ENCODE results near the gene ID2. TPM values are rescaled to one million over a fixed set of nuclear protein-coding genes. Genes with fewer than 3 reads are reported as not detected.

Gene ID2
- total and polyA plus RNA-seq, 2 of the 13 experiments (the other 11 are each of a cell fraction or from before 2014, with no cell fraction given), result 214 to 719 TPM

DNA sequence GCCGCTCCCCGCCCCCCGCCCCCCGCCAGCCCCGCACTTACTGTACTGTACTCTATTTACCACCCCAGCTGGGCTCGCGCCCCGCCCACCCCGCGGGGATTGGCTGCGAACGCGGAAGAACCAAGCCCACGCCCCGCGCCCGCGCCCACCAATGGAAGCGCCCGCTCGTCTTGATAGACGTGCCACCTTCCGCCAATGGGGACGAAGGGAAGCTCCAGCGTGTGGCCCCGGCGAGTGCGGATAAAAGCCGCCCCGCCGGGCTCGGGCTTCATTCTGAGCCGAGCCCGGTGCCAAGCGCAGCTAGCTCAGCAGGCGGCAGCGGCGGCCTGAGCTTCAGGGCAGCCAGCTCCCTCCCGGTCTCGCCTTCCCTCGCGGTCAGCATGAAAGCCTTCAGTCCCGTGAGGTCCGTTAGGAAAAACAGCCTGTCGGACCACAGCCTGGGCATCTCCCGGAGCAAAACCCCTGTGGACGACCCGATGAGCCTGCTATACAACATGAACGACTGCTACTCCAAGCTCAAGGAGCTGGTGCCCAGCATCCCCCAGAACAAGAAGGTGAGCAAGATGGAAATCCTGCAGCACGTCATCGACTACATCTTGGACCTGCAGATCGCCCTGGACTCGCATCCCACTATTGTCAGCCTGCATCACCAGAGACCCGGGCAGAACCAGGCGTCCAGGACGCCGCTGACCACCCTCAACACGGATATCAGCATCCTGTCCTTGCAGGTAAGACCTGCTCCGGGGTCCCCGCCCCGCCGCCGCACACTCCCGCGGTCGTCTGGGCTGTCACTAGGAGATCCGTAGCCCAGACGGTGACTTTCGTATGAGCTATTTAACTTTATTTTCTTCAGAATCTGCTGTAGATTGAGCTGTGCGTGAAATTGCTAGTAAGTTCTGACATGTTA, at the start of gene ID2 (continued):
- TF ChIP-seq, protein P1, sequence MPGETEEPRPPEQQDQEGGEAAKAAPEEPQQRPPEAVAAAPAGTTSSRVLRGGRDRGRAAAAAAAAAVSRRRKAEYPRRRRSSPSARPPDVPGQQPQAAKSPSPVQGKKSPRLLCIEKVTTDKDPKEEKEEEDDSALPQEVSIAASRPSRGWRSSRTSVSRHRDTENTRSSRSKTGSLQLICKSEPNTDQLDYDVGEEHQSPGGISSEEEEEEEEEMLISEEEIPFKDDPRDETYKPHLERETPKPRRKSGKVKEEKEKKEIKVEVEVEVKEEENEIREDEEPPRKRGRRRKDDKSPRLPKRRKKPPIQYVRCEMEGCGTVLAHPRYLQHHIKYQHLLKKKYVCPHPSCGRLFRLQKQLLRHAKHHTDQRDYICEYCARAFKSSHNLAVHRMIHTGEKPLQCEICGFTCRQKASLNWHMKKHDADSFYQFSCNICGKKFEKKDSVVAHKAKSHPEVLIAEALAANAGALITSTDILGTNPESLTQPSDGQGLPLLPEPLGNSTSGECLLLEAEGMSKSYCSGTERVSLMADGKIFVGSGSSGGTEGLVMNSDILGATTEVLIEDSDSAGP (CRISPR knock-in tag; IDR thresholded peaks at IDR 0.05; ENCODE audit: borderline replicate concordance), result peak; percentile 93
- TF ChIP-seq, protein P2, sequence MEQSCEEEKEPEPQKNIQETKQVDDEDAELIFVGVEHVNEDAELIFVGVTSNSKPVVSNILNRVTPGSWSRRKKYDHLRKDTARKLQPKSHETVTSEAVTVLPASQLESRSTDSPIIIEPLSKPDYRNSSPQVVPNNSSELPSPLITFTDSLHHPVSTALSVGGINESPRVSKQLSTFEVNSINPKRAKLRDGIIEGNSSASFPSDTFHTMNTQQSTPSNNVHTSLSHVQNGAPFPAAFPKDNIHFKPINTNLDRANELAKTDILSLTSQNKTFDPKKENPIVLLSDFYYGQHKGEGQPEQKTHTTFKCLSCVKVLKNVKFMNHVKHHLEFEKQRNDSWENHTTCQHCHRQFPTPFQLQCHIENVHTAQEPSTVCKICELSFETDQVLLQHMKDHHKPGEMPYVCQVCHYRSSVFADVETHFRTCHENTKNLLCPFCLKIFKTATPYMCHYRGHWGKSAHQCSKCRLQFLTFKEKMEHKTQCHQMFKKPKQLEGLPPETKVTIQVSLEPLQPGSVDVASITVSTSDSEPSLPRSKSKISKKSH (CRISPR knock-in tag; IDR thresholded peaks at IDR 0.05; ENCODE audit: borderline replicate concordance), result peak; percentile 96
- TF ChIP-seq USF2 (IDR thresholded peaks at IDR 0.05; ENCODE audit: low read depth, low read length) (no peak), USF2 (CRISPR knock-in tag; IDR thresholded peaks at IDR 0.05; ENCODE audit: borderline replicate concordance) (no peak), HOXA7 (CRISPR knock-in tag; IDR thresholded peaks at IDR 0.05) (0 out of 2 replicates have a peak, but pooled peaks have one; percentile 76), ZNF20 (CRISPR knock-in tag; IDR thresholded peaks at IDR 0.05) (peak; percentile 65; the same call in 1 of the 2 replicates), SIN3B (IDR thresholded peaks at IDR 0.05; ENCODE audit: low read length) (peak; percentile 73), MYC (CRISPR knock-in tag; IDR thresholded peaks at IDR 0.05; ENCODE audit: borderline replicate concordance) (peak; percentile 81), ZNF331 (CRISPR knock-in tag; IDR thresholded peaks at IDR 0.05) (peak; percentile 95), ZNF33A (CRISPR knock-in tag; IDR thresholded peaks at IDR 0.05; ENCODE audit: borderline replicate concordance) (peak; percentile 89; the same call in 1 of the 2 replicates), MAFF (IDR thresholded peaks at IDR 0.05; ENCODE audit: low read depth, low read length) (peak; percentile 18; the same call in 1 of the 2 replicates), RAD21 (CRISPR knock-in tag; IDR thresholded peaks at IDR 0.05) (peak; percentile 94), HNRNPLL (IDR thresholded peaks at IDR 0.05; ENCODE audit: low read depth, low read length, poor library complexity, severe bottlenecking) (peak; percentile 75), POGZ (CRISPR knock-in tag; IDR thresholded peaks at IDR 0.05) (peak; percentile 73), ATF7-NPFF (CRISPR knock-in tag; IDR thresholded peaks at IDR 0.05; ENCODE audit: low read depth) (peak; percentile 98), HOXA3 (CRISPR knock-in tag; IDR thresholded peaks at IDR 0.05) (peak; percentile 81), PRDM15 (CRISPR knock-in tag; IDR thresholded peaks at IDR 0.05) (peak; percentile 72)
- TF ChIP-seq, protein P3, sequence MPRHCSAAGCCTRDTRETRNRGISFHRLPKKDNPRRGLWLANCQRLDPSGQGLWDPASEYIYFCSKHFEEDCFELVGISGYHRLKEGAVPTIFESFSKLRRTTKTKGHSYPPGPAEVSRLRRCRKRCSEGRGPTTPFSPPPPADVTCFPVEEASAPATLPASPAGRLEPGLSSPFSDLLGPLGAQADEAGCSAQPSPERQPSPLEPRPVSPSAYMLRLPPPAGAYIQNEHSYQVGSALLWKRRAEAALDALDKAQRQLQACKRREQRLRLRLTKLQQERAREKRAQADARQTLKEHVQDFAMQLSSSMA (CRISPR knock-in tag; IDR thresholded peaks at IDR 0.05), result peak; percentile 94; the same call in 1 of the 2 replicates

All from HepG2 (cell line).